AG08395 (cell line): Measurements from ENCODE around the gene HEG1.
A peak's percentile ranks its signal among the peaks of the same experiment; 100 is the strongest.

Experiments used
- DNase-seq: peaks from one replicate; pipeline ENCODE4 v3.0.0; 2012; ENCODE audit warnings: mixed read lengths, low spot score

The HEG1 gene, protein sequence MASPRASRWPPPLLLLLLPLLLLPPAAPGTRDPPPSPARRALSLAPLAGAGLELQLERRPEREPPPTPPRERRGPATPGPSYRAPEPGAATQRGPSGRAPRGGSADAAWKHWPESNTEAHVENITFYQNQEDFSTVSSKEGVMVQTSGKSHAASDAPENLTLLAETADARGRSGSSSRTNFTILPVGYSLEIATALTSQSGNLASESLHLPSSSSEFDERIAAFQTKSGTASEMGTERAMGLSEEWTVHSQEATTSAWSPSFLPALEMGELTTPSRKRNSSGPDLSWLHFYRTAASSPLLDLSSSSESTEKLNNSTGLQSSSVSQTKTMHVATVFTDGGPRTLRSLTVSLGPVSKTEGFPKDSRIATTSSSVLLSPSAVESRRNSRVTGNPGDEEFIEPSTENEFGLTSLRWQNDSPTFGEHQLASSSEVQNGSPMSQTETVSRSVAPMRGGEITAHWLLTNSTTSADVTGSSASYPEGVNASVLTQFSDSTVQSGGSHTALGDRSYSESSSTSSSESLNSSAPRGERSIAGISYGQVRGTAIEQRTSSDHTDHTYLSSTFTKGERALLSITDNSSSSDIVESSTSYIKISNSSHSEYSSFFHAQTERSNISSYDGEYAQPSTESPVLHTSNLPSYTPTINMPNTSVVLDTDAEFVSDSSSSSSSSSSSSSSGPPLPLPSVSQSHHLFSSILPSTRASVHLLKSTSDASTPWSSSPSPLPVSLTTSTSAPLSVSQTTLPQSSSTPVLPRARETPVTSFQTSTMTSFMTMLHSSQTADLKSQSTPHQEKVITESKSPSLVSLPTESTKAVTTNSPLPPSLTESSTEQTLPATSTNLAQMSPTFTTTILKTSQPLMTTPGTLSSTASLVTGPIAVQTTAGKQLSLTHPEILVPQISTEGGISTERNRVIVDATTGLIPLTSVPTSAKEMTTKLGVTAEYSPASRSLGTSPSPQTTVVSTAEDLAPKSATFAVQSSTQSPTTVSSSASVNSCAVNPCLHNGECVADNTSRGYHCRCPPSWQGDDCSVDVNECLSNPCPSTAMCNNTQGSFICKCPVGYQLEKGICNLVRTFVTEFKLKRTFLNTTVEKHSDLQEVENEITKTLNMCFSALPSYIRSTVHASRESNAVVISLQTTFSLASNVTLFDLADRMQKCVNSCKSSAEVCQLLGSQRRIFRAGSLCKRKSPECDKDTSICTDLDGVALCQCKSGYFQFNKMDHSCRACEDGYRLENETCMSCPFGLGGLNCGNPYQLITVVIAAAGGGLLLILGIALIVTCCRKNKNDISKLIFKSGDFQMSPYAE (N-terminal part only)

DNA sequence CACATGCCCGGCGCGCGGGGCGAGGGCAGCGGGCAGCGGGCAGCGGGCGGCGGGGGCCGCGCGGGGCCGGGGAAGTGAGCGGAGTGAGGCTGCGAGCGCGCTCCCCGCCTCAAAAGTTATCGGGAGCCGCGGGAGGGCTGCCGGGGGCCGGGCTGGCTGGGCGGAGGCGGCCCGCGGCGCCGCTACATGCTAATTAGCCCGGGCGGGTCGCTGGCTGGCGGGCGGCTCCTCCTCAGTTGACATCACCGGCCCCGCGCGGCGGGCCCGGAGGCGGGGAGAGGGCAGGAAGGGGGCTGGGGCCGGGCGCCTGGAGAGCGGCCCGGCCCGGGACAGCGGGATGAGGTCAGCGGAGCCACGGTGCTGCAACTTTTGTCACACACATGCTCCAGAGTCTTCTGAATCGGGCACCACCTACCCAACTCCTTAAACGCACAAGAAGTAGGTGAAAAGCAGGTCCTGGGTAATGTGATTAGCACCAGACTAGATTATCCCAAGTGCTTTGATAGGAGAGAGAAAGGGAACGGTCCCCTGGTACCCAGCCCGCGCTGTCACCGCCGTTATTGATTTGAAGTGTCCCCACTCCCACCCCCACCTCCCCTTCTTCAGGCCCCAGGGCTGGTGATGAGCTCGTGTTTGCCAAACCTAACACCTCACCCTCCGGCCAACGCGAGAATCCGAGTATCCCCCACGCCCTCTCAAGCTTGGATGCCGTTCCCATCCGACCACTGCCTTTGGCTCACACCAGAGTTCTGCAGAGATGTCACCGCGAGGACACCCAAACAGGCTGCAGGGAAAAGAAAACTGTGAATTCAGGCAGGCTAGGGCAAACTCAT is at the start of gene HEG1:
TSS of gene HEG1 (minus strand) at position 85 of the 833 bp plus-strand sequence. CDS start 107 bp downstream, outside the sequence.
- peak; percentile 91 for DNase-seq

DNA sequence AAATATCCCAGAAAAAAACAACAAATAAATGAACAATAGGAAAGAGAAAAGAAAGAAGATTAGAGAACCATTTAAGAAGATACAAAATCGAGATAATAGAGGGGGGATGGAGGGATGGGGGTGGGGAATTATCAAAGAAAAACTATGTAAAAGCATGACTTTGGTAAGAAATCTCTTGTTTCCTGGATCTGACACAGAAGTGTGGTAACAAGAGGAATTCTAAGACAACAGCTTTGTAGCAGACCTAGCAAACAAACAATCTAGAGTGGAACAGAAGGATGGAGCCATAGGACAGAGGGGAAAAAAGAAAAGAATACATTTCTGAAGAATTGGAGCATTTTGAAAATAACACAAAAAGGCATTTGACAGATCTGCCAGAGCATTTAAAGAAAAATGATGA is 49.3 kb upstream of the HEG1 start:
- no peak for DNase-seq

DNA sequence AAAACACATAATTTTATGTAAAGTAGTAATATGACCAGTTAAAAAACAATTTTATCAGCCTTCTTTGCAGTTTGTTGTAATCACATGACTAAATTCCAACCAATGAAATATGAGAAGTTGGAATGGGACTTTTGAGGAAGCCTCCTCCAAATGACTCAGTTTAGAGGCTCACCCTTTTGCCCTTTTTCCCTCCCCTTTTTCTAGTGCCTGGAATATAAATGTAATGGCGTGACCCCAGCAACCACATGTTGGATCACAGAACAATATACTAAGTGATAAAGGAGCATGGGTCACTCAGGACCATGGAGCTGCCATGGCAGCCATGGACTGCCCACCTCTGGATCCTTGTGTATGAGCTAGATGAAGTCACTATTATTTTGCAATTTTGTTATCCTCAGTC is 48.8 kb upstream of the HEG1 start:
- DNase-seq, result no peak

DNA sequence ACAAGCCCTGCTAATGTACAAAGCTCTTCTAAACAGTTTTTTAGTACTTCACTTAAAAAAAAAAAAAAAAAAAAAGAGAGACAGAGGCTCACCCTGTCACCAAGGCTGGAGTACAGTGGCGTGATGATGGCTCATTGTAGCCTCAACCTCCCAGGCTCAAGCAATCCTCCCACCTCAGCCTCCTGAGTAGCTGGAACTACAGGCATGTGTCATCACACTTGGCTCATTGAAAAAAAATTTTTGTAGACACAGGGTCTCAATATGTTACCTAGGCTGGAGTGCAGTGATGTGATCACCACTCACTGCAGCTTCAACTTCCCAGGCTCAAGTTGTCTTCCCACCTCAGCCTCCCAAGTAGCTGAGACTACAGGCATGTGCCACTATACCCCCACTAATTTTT is 47.6 kb upstream of the HEG1 start:
- no peak for DNase-seq

DNA sequence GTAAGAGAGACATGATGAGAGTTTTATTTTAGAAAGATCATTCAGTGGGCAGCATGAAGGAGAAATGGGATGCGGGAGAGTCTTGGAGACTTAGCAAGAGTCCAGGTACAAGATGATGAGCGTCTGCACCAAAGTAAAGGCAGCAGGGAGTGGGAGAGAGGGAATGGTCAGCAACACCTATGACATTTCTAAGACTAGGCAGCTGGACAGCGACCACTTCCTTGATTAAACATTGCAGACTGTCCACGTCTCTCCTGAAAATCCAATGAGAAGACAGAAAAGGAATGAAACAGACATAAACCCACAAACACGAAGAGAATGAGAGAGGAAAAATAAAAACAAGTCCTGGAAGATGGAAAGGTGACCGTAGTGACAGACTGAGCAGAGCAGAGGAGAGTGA is 46.7 kb upstream of the HEG1 start:
- no peak for DNase-seq

DNA sequence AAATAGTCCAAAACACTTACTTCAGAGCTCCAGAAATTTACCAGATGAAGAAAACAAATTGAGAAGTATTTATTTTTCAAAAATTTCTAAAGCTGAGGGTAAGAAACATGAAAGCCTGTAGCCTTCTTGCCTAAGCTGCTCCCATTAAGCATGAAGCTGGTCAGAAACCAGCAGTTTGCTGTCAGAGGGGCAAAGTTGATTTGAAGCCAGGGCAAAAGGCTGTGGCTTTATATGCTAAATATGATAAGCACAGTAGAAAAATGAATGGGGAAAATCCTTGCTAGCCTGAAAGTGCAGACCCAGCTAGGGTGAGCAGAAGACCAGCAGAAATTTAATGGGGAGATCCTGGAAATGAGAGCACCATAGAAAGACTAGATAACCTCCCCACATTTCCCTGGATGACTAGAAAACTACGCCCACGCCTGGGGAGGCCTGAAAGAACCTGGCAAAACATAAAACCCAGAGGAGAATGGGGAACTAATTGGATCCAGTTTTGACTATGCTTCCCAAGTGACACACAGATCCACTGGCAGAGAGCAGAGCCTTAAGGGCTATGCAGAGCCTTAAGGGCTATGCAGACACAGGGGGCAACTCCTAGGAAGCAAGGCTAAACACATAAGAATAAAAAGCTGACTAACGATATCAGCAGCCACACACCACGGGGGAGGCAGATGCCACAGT is 43.0 kb upstream of the HEG1 start:
- DNase-seq, result peak; percentile 46

DNA sequence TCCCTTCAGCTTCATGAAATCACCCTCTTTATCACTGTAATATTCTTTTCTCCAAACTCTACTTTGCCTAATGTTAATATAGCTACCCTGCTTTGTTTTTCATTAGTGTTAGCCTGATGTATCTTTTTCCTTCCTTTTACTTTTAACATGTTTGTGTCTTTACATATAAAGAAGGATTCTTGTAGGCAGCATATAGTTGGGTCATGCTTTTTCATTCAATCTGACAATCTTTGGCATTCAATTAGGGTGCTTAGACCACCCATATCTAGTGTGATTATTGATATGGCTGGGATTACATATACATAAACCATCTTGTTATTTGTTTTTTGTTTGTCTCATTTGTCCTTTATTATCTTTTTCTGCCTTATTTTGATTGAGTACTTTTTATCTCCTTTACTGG is 34.9 kb upstream of the HEG1 start:
- no peak for DNase-seq

DNA sequence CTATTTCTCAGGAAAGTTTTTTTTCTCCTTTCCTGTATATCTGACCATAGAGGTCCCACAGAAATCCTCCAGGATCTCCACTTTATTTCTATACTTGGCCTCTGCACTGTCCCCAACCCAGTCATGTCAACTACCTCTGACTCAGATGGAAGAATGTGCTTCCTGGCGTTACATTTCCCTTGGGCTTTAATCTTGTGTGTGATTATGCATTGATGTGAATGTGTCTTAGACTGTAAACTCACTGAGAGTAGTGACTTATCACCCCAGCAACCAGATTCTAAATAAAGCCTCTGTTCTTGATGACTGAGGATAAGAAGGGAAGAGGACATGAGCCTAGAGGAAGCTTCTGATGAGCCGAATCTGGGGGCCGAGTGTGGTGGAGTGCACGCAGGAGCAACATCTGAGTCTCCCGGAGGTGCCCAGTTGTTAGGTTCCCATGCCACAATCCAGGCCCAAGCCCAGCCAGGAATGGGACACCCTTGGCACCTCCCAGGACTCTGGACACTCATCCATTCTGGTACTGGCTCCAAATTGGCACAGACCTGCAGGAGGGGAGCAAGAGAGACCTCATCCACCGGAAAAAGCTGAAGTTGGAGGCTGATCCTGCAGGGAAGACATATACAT is 32.1 kb upstream of the HEG1 start:
- DNase-seq, result peak; percentile 86

DNA sequence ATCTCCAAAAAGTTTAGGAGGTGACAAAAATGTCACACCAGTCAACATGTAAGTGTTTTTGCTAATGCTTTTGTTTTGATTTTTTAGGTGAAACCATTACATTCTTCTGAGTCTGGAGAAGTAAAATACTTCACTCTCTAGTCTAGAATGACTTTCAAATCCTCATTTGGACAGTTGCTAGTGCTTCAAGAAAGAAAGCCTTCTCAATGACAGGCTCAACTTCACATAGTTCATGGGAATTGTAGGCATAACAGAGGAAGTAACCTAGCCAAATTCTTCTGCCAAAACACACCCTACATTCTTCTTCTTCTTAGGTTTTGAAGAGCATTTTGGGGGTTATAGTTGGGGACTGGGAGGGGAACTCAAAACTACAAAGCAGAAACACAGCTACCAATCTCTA is 29.4 kb upstream of the HEG1 start:
- no peak for DNase-seq

DNA sequence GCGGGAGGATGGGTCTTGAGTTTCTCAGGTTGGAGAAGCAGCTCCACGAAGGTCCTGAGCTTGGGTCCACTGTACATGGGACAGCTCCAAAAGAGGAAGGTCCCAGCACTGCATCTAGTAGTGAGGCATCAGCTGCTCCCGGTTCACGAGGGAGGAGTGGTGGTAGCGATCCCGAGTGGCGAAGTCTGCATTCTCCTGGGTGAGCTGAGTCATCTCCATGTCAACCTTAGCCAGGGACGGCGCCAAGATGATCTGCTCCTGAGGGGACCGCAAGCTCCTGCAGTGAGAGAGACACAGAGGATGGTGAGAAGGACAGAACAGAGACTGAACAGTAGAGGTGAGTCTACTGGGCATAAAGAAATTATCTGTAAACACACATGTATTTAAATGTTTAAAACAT is 28.0 kb upstream of the HEG1 start:
- DNase-seq, result peak; percentile 22

DNA sequence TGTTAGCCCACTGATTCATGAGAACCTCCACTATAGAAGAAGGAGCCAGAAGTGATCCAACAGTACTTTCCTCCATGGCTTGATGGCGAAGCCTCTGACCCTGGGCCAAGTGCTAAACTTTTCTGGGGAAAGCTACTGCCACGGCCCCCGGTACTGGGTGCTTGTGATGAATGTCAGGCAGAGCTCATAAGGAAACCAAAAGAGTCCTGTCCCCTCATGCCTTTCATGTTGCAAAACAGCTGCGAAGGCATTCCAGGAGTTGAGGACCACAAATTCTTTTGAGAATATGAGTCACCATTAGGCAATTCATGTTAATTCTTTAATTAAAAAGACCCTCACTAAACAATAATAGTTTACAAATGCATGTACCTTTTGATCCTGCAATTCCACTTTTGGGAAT is 26.5 kb upstream of the HEG1 start:
- DNase-seq, result peak; percentile 25

DNA sequence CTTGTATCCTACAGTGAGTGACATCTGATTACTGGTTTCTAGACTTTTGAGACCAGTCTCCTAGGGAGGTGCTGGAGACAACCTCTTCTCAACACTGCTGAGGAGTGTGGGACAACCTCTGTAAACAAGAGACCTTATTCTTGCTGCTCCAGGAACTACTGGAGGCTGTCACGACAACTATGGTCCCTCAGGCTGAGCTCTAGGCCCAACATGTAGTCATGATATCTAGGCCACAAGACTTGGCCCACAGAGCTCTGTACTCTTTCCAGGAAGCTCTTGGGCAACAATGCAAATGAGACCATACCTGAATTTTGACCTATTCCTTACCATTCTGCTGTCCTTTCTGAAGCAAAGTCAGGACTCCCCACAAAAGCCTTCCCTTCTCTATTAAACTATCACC is 24.3 kb upstream of the HEG1 start:
- DNase-seq, result no peak

DNA sequence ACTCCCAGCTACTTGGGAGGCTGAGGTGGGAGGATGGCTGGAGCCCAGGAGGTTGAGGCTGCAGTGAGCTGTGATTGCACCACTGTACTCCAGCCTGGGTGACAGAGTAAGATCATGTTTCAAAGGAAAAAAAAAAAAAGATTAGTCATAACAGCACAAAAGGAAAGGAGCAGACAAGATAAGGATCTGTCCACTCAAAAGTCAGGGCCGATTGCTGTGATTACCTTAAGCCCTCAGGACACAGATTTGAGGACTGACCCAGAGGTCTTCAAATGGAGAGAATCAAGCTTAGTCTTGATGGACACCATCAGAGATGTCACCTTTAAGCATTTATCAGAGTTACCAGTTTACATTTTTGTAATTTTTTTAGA is 23.9 kb upstream of the HEG1 start:
- no peak for DNase-seq

DNA sequence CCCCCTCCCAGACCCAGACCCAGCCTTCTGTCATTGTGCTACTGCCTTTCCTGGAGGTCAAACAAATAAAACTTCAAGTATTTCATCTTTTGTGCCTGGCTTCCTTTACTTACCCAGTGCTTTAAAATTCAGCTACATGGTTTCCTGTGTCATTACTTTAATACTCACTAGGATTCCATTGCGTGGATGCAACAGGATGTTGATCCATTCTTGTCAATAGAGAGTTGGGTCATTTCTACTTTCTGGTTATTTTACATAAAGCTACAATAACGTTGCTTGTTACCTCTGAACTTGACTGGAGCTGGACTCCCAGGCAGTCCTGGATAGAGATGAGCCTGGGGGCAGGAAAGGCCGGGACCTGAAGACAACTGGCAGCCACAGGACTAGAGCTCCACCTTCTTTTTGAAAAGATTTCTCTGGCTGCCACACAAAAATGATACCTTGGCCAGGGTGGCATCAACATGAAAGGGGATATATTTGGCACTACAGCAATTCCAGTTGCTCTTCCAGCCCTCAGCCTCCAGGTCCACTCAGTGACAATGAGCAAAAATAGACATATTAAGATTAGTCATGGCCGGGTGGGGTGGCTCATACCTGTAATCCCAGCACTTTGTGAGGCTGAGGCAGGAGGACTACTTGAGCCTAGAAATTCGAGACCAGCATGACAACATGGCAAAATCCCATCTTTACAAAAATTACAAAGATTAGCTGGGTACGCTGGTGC is 23.3 kb upstream of the HEG1 start:
- no peak for DNase-seq

DNA sequence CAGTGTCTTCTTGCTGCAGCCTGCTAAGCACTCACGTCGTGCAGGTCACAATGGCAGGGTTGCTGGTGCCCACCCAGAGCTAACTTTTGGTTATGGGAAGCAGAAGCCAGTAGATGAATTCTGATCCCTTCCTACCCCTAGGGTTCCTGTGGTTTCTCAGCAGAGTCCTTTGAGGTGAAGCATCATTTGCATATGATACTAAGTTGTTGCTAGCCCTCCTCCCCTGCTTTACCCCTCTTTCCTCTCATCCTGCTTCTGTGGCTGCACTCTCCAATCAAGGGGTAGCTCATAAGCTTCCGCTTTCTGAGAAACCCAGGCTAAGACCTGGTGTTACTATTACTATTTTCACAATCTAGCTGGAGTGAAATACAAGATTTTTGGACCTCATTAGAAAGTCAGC is 22.1 kb upstream of the HEG1 start:
- DNase-seq, result no peak

DNA sequence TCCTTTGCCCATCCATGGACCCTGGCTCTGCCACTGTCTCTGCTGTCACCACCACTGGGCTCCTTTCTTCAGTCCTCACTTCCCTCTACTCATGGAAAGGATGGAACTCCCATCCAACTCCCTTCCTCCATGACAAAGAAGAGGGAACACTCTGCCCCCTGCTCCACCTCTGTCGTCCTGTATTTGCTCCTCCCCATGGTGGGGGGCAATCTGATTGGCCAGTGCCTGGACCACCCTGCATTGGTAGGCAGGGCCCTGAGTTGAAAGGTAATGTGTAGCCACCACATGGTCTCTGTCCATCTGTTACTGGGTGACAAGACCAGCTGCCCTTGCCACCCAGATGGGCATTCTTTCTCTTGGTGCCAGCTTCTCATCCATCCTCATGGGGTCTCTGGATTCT is 20.7 kb upstream of the HEG1 start:
- DNase-seq, result no peak

DNA sequence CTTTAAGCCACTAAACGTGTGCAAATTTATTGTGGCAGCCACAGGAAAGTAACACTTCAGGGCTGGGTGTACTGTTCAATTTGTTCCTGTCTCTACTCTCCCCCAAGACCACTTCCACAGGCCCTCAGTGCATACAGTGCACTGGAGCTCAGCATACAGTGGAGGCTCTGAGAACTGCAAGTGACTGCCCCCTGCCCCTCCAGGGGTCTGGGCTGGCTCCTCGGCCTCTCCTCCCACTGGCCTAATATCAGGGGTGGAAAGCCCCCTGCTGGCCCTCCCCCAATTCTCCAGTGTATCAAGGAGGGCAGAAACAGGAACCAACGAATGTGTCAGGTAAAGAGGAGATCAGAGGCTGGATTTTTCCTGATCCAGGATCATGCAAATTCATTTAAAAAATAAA is 19.9 kb upstream of the HEG1 start:
- DNase-seq, result no peak

DNA sequence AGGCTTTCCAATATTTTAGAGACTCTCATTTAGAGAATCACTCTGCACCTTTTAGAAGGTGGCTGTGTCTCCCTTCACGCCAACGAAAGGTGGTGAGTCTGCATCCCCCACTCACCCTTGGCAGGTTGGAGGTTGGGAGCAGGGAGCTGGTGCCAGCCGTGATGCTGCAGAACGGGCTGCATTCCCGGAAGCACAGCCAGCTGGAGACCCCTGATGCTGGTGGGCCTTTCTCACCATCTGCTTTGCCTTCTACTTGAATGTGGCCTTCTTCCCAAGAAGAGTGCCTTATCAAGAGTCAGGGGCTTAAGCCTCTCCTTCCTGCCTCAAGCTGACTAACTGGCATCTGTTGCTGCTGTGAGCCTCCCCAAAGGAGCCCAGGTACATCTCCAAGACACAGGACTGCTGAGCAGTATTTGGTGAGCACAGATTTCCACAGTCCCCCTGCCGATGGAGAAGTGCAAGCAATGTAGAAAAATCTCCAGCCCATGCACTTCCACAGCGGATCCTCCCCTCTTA is 17.7 kb upstream of the HEG1 start:
- DNase-seq, result no peak

DNA sequence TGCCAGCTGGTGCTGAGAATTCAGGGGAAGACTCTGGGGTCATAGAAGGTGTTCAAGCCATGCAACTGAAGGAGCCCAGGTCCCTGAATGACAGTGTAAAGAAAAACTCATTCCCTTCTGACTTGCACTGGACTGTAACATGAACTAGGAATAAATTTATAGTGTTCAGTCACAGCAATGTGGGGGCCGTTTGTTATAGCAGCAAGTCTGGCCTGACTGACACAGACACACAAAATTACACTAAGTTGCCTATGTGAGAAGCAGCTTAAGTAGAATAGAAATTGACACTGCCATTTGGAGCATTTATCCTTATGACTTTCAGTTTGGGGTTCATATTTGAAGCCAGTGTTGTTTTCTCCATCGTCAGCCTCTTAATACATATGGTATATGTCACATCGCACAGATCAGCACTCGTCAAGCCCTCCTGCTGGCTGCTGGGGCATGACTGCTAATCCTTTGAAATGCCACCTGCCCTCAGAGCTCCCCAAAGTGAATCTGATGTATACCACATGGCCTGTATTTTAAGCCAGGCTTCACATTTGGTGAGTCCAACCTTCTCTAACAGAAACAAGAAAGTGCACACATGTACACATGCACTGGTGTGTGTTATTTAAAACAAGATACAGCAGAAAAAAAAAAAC is 17.1 kb upstream of the HEG1 start:
- DNase-seq, result no peak
